ENCODE data around the gene GATM. TPM values are rescaled to one million over a fixed set of nuclear protein-coding genes. Genes with fewer than 3 reads are reported as not detected.

GATM gene
- total RNA-seq, 4 donors from 2014 or later = 159 to 195 (median 172) TPM

- 87% methylated on average over 2 of the region's 2 CpGs for WGBS
- no peak for TF ChIP-seq POLR2AphosphoS5 (IDR thresholded peaks at IDR 0.05)
- no peak for TF ChIP-seq POLR2A (IDR thresholded peaks at IDR 0.05)
- no peak for TF ChIP-seq EP300 (IDR thresholded peaks at IDR 0.05)
- TF ChIP-seq CTCF (IDR thresholded peaks at IDR 0.05) = no peak
- H3K27ac ChIP-seq = no peak overlapping the region
These were observed 22.5 kb downstream of the GATM start for GRCh38 chr15:45355860-45356259.

GRCh38 chr15:45354711-45355110 is 23.6 kb downstream of the GATM start:
- TF ChIP-seq POLR2AphosphoS5 (IDR thresholded peaks at IDR 0.05) (no peak), POLR2A (IDR thresholded peaks at IDR 0.05) (no peak), EP300 (IDR thresholded peaks at IDR 0.05) (no peak), CTCF (IDR thresholded peaks at IDR 0.05) (no peak)
- H3K4me3 ChIP-seq = no peak overlapping the region
- peaks cover 9% of the 10 kb centered on the region for H3K36me3 ChIP-seq
- no peaks in the 10 kb centered on the region for H3K9me3 ChIP-seq
- no peaks in the 10 kb centered on the region for H3K27me3 ChIP-seq
- no peaks in the 10 kb centered on the region for H3K4me1 ChIP-seq
- 91% methylated on average over 5 of the region's 5 CpGs for WGBS
- no peak overlapping the region for H3K27ac ChIP-seq
- no peak for DNase-seq (ENCODE audit: low spot score in 2 of 2)

More at GRCh38 chr15:45355860-45356259, 22.5 kb downstream of the GATM start:
- DNase-seq (ENCODE audit: low spot score in 2 of 2) = no peak
- no peak overlapping the region for H3K4me3 ChIP-seq
- no peaks in the 10 kb centered on the region for H3K27me3 ChIP-seq
- H3K36me3 ChIP-seq = peaks cover 9% of the 10 kb centered on the region
- H3K9me3 ChIP-seq = no peaks in the 10 kb centered on the region
- H3K4me1 ChIP-seq = no peaks in the 10 kb centered on the region

DNA sequence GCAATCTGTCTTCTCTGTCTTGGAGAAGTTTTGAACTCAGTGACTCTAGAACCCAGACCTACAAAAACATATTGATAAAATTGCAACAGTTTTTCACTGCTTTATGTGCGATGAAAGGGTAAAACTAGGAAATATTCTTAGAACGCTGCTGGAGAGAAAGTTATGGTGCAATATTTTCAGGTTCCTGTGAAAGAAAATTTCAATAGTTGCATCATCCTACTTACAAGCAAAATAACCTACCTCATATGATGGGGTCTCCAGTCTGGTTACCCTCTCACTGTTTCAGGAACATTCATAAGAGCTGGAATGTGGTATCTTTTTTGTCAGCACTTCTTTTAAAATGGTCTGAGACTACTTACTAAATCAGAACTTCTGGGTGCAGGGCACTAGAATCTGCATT is 27.1 kb downstream of the GATM start:
- H3K4me1 ChIP-seq = no peaks in the 10 kb centered on the region
- H3K4me3 ChIP-seq = no peak overlapping the region
- no peaks in the 10 kb centered on the region for H3K9me3 ChIP-seq
- TF ChIP-seq EP300 (IDR thresholded peaks at IDR 0.05) (no peak), CTCF (IDR thresholded peaks at IDR 0.05) (no peak), POLR2AphosphoS5 (IDR thresholded peaks at IDR 0.05) (no peak), POLR2A (IDR thresholded peaks at IDR 0.05) (no peak)
- 82% methylated on average over 2 of the region's 2 CpGs for WGBS
- no peak overlapping the region for H3K27ac ChIP-seq
- no peak for DNase-seq (ENCODE audit: low spot score in 2 of 2)
- H3K27me3 ChIP-seq = no peaks in the 10 kb centered on the region
- no peaks in the 10 kb centered on the region for H3K36me3 ChIP-seq

DNA sequence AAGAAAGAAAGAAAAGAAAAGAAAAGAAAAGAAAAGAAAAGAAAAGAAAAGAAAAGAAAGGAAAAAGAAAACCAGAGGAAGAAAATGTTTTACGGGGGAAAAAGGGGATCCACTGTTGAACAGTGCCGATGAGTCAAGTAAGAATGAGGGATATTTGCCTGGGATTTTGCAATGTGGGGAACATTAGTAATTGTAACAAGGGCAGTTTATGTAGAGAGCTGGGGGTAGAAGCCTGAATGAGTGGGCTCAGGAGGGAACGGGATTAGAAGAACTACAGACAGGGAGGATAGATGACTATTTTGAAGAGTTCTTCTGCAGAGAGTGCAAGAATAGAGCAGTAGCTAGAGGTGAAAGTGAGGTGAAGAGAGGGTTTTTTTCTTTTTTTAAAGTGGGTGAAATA is 28.7 kb downstream of the GATM start:
- H3K4me1 ChIP-seq = no peaks in the 10 kb centered on the region
- no peaks in the 10 kb centered on the region for H3K27me3 ChIP-seq
- no peak overlapping the region for H3K27ac ChIP-seq
- WGBS = 95% methylated on average over 3 of the region's 3 CpGs
- TF ChIP-seq POLR2A (IDR thresholded peaks at IDR 0.05) (no peak), POLR2AphosphoS5 (IDR thresholded peaks at IDR 0.05) (no peak), CTCF (IDR thresholded peaks at IDR 0.05) (no peak), EP300 (IDR thresholded peaks at IDR 0.05) (no peak)
- H3K4me3 ChIP-seq = no peak overlapping the region
- H3K36me3 ChIP-seq = no peaks in the 10 kb centered on the region
- DNase-seq (ENCODE audit: low spot score in 2 of 2) = no peak
- no peaks in the 10 kb centered on the region for H3K9me3 ChIP-seq

- Histone ChIP-seq H3K27me3 (no peaks in the 10 kb centered on the region), H3K4me3 (no peak overlapping the region), H3K4me1 (no peaks in the 10 kb centered on the region), H3K36me3 (no peaks in the 10 kb centered on the region), H3K9me3 (no peaks in the 10 kb centered on the region), H3K27ac (no peak overlapping the region)
- TF ChIP-seq POLR2A (IDR thresholded peaks at IDR 0.05) = no peak
- no peak for DNase-seq (ENCODE audit: low spot score in 2 of 2)
These were observed 30.4 kb downstream of the GATM start for GRCh38 chr15:45347989-45348388.

GRCh38 chr15:45347033-45347432 is 31.3 kb downstream of the GATM start:
- Histone ChIP-seq H3K9me3 (no peaks in the 10 kb centered on the region), H3K27me3 (no peaks in the 10 kb centered on the region), H3K36me3 (no peaks in the 10 kb centered on the region), H3K4me3 (no peak overlapping the region), H3K27ac (no peak overlapping the region), H3K4me1 (no peaks in the 10 kb centered on the region)
- WGBS = 47% methylated on average over 4 of the region's 4 CpGs
- no peak for DNase-seq (ENCODE audit: low spot score in 2 of 2)
- TF ChIP-seq POLR2AphosphoS5 (IDR thresholded peaks at IDR 0.05) (no peak), POLR2A (IDR thresholded peaks at IDR 0.05) (no peak), CTCF (IDR thresholded peaks at IDR 0.05) (no peak), EP300 (IDR thresholded peaks at IDR 0.05) (no peak)

All from suprapubic skin (tissue), 4 donors.